GM18858 (cell line): ENCODE results near the gene GRIN3B.
"Not testable (repeated sequence)": the region's sequence is repeated elsewhere in the genome, so short reads cannot be mapped to it uniquely, and the experiment has no call there.

Experiments
- ATAC-seq: cut with Tn5 transposase; IDR thresholded peaks from one replicate; pipeline ENCODE4 v1.9.1; 2021; ENCODE audit not compliant: unreplicated experiment

GRIN3B gene, protein sequence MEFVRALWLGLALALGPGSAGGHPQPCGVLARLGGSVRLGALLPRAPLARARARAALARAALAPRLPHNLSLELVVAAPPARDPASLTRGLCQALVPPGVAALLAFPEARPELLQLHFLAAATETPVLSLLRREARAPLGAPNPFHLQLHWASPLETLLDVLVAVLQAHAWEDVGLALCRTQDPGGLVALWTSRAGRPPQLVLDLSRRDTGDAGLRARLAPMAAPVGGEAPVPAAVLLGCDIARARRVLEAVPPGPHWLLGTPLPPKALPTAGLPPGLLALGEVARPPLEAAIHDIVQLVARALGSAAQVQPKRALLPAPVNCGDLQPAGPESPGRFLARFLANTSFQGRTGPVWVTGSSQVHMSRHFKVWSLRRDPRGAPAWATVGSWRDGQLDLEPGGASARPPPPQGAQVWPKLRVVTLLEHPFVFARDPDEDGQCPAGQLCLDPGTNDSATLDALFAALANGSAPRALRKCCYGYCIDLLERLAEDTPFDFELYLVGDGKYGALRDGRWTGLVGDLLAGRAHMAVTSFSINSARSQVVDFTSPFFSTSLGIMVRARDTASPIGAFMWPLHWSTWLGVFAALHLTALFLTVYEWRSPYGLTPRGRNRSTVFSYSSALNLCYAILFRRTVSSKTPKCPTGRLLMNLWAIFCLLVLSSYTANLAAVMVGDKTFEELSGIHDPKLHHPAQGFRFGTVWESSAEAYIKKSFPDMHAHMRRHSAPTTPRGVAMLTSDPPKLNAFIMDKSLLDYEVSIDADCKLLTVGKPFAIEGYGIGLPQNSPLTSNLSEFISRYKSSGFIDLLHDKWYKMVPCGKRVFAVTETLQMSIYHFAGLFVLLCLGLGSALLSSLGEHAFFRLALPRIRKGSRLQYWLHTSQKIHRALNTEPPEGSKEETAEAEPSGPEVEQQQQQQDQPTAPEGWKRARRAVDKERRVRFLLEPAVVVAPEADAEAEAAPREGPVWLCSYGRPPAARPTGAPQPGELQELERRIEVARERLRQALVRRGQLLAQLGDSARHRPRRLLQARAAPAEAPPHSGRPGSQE

DNA sequence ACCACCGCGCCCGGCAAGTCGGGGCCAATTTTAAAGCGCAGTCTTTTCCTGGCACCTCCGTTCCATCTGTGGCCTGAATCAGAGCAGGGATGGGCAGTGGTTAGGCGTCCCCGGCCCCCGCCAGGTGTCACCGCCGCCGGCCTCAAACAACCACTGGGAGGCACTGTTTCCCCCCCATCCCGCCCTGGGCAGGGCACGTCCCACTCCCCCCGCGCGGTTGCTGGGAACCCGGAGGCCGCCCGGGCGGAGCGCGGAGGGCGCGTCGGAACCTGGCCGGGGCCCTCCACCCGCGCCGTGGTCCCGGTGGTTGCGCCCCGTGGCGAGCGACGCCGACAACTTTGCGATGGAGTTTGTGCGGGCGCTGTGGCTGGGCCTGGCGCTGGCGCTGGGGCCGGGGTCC is at the start of gene GRIN3B:
Gene GRIN3B (plus strand): TSS at position 325 of the 400 bp plus-strand sequence. CDS start 19 bp downstream, at position 344.
- no peak for ATAC-seq

DNA sequence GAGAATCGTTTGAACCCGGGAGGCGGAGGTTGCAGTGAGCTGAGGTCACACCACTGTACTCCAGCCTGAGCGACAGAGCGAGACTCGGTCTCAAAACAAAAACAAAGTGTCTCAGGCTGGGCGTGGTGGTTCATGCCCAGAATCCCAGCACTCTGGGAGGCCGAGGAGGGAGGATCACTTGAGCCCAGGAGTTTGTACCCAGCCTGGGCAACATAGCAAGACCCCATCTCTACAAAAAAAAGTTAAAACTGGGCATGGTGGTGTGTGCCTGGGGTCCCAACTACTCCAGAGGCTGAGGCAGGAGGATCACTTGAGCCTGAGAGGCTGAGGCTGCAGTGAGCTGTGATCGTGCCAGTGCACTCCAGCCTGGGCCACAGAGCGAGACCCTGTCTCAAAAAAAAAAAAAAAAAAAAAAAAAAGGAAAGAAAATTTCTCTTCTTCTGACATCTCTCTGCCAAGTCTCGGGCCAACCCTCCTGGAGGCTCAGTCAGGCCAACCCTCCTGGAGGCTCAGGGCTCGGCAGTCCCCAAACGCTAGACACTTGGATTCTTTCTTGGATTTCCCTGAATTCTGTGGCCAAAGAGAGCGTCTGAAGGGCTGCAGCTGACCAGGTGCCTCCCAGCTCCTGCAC is 48.1 kb upstream of the GRIN3B start:
- no peak for ATAC-seq

DNA sequence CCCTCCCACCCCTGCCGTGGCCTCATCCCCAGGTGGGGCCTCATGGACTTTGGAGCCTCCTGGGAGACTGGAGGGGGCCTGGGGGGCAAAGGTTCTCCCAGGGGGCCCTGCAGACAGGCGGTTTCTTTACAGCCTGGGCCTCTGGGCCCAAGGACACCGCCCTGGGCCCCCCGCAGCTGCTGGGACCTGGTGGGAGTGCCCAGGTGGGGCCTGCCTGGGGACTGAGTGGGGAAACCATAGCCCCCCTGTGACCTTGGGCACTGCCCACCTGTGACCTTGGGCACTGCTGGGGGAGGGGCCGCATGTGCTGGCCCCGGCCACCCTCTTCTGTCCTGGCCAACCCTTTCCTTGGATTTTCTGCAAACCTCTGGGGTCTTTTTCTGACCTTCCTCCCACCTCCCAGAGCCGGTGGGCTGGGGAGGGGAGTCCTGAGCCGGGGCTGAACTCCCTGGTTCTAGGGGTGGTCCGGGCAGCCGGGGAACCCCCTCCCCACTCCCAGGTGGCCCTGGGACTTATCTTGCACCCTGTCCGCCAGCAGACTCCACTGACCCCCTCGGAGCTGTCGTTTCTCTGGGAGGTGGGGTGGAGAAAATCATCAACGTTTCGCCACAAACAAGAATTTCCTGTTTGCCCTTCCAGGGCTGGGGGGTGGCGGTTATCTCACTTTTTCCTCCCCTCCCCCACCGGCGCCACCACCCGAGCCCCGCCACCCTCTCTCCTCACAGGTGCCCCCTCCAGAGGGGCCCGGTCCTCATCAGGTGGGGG is 47.4 kb upstream of the GRIN3B start:
- no peak for ATAC-seq

GRCh38 chr19:953445-954271 is 46.6 kb upstream of the GRIN3B start:
- no peak for ATAC-seq

- no peak for ATAC-seq
Measured at GRCh38 chr19:954272-954671, 45.9 kb upstream of the GRIN3B start.

DNA sequence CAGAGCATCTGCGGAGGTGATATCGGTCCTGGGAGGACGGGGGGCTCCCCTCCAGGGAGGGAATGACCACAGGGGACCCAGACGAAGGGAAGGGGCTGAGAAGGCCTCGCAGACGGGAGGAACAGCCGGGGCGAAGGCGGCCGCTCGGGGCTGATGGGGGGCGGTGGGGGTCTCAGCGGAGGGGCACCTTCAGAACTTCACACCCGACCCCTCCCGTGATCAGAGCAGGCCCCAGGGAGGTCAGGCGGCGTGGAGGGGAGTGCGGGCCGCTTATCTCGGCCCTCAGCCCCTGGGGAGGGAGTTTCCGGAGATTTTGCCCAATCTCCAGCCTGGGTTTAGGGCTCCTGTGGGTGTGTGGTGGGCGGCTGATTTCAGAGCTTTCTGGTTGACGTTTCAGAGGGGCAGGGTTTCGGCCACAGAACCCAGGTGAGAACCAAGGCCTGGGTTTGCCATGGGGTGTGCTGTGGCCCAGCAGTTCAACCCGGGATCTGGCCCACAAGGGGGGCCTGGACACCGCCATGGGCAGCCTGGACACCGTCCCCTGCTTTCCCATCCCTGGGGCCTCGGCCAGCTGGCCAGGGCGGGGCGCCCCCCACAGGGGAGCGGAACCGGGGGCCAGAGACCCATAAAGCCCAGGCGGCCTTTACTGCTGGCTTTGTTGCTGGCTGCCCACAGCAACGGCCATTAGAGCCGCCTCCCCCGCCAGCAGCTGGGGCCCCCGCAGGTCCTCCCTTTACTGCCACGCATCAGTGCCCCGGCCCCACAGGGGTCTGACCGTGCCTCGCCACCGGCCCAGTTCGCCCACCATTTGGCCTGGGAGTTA is 45.3 kb upstream of the GRIN3B start:
- ATAC-seq = no peak

GRCh38 chr19:955803-956765 is 44.1 kb upstream of the GRIN3B start:
- no peak for ATAC-seq

GRCh38 chr19:956766-957440 is 43.3 kb upstream of the GRIN3B start:
- no peak for ATAC-seq

GRCh38 chr19:957578-957977 is 42.6 kb upstream of the GRIN3B start:
- ATAC-seq = not testable (repeated sequence)

DNA sequence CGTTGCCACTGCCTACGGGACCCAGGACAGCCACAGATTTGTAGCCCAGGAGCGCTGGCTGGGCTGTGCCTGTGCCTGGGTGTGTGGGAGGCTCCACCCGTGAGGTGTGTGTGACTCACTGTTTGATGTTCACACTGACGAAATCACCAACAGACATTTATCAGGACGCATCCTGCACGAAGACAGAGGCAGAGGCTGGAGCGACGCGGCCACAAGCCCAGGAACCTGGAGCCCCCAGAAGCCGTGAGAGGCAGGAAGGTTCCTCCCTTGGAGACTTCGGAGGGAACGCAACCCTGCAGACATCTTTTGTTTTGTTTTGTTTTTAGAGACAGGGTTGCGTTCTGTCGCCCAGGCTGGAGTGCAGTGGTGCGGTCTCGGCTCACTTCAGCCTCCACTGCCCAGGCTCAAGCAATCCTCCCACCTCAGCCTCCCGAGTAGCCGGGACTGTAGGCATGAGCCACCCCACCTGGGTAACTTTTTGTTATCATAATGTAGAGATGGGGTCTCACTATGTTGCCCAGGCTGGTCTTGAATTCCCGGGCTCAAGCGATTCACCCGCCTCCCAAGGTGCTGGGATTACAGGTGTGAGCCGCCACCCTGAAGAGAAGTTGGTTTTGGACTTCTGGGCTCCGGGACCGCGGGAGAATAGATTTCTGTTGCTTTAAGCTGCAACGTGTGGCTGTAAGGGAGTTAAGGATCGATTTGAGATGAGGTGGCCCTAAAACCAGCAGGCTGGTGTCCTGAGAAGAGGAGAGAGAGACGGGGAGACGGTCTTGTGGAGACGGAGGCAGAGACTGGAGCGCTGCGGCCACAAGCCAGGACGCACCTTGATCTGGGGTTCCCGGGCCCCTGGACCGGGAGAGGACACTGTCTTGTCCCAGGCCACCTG is 41.0 kb upstream of the GRIN3B start:
- no peak for ATAC-seq

GRCh38 chr19:960020-960419 is 40.2 kb upstream of the GRIN3B start:
- ATAC-seq = no peak

DNA sequence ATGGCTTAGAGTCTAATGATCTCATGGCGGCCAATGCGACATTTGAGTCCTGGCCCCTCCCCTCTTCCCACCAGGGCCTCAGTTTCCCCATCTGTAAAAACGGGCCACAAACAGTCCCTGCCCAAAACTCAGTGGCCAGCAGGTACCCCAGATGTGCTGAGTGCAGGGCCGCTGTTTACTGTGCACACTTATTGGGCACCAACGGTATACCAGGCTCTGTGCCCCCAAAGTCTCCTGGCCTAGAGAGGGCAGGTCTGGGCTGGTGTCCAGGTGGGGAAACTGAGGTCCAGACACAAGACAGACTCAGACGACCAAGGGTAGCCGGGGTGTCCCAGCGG is 39.6 kb upstream of the GRIN3B start:
- ATAC-seq = no peak

- no peak for ATAC-seq
Measured at GRCh38 chr19:961866-962620, 38.2 kb upstream of the GRIN3B start.

DNA sequence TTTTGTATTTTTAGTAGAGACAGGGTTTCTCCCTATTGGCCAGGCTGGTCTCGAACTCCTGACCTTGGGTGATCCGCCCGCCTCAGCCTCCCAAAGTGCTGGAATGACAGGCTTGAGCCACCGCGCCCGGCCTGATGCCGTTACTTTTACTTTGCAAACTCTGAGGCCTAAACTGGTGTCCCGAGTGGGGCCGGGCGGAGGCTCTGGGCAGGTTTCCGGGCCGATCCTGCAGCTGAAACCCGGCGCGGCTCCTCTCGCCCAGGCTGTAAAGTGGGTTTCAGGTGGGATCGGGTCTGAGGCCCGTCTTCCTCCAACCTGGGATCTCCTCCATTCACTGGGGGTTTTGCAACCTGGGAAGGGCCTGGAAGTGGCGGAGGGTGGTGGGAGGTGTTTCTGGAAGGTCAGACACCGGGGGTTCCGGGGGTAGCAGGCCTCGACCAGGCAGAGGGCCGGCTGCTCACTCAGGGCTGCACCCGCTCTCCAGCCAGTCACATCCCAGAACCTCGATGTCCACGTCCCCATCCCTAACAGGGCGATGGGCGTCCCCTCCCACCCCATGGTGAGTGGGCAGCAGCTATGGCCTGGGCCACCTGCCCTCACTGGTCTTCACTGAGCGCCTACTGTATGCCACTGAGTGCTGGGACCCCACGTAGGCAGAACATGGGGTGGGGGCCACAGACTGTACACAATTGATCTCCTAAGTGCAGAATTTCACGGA is 37.4 kb upstream of the GRIN3B start:
- ATAC-seq = no peak

- no peak for ATAC-seq
Measured at GRCh38 chr19:963486-963951, 36.7 kb upstream of the GRIN3B start.
